MM.1S (cell line): ENCODE results near the gene ZCWPW1.

Experiments
- EZH2 ChIP-seq: fragments of 300-600 bp; sonication (generic); optimal IDR thresholded peaks from 2 replicates; pipeline ENCODE3; 2017; ENCODE audit warnings: low read depth, mild to moderate bottlenecking, antibody characterized with exemption, low read length, mixed read lengths
- EZH2phosphoT487 ChIP-seq: fragments of 300-600 bp; sonication (generic); IDR thresholded peaks from 2 replicates; pipeline ENCODE4 v1.6.1; 2018; ENCODE audit warnings: antibody characterized with exemption, low read length
- TF ChIP-seq, protein P1 (sequence below): fragments of 300-600 bp; sonication (generic); IDR thresholded peaks from 2 replicates; pipeline ENCODE4 v1.5.1; 2016; ENCODE audit warnings: antibody characterized with exemption, low read length, mixed read lengths

DNA sequence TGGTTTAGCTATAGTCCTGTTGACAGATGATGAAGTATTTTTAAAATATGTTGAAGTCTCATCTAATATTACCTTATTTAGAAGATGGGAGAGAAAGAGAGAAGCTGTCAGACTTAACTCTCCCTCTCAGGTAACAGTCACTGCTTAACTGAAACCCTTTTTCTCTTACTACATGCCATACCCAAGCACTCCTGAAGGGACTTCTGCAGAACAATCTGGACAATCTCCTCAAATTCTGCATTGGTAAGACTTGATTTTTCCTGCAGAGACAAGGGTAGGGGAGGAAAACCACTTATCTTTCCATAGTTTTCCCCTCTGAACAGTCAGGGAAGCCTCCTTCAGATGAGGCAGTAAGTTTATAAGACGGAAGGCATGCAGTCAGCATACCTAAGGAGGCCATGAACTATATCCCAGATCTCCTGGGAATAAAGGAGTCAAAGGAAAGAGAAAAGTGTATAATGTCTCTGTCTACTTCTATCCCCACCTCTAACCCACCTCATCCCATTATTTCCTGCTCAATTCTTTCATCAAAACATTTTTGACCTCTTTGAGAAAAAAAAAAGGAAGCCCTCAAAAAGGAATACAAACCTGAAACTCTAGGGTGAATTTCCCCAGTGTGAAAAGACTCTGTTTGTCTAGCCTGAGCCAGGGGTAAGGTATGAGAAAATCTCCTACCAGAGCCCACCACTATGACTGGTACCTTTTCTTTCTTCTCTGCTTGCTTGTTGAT lies 9.4 kb downstream of the ZCWPW1 start:
- TF ChIP-seq, protein P1, sequence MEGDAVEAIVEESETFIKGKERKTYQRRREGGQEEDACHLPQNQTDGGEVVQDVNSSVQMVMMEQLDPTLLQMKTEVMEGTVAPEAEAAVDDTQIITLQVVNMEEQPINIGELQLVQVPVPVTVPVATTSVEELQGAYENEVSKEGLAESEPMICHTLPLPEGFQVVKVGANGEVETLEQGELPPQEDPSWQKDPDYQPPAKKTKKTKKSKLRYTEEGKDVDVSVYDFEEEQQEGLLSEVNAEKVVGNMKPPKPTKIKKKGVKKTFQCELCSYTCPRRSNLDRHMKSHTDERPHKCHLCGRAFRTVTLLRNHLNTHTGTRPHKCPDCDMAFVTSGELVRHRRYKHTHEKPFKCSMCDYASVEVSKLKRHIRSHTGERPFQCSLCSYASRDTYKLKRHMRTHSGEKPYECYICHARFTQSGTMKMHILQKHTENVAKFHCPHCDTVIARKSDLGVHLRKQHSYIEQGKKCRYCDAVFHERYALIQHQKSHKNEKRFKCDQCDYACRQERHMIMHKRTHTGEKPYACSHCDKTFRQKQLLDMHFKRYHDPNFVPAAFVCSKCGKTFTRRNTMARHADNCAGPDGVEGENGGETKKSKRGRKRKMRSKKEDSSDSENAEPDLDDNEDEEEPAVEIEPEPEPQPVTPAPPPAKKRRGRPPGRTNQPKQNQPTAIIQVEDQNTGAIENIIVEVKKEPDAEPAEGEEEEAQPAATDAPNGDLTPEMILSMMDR = peak; percentile 18
- no peak for TF ChIP-seq EZH2phosphoT487
- no peak for TF ChIP-seq EZH2
